IPS-20b (cell line): Measurements from ENCODE around the gene SLC20A1.
A peak's percentile ranks its signal among the peaks of the same experiment; 100 is the strongest.

ENCODE experiments used
- H3K27ac ChIP-seq: one replicate; pipeline ENCODE4 v1.5.1; 2013; ENCODE audit warnings: low read length
- H3K27me3 ChIP-seq: 2 replicates; pipeline ENCODE4 v1.6.1; 2013; ENCODE audit warnings: mild to moderate bottlenecking, low read length, inconsistent platforms; ENCODE audit not compliant: insufficient read depth
- H3K36me3 ChIP-seq: 2 replicates; pipeline ENCODE4 v1.6.1; 2013; ENCODE audit warnings: low read depth, mild to moderate bottlenecking, inconsistent platforms, low read length, moderate library complexity; ENCODE audit not compliant: insufficient read depth
- H3K4me1 ChIP-seq: 2 replicates; pipeline ENCODE4 v1.6.1; 2013; ENCODE audit warnings: mild to moderate bottlenecking, control low read depth, inconsistent platforms, low read length, moderate library complexity; ENCODE audit not compliant: insufficient read depth
- H3K4me3 ChIP-seq: 2 replicates; pipeline ENCODE4 v1.5.1; 2013; ENCODE audit warnings: mild to moderate bottlenecking, low read length, inconsistent platforms
- H3K9ac ChIP-seq: 2 replicates; pipeline ENCODE4 v1.6.1; 2013; ENCODE audit warnings: low read depth, mild to moderate bottlenecking, inconsistent platforms, low read length, moderate library complexity
- H3K9me3 ChIP-seq: 2 replicates; pipeline ENCODE4 v1.6.1; 2013; ENCODE audit warnings: mild to moderate bottlenecking, low read depth, low read length, inconsistent platforms; ENCODE audit not compliant: insufficient read depth

SLC20A1 gene

DNA sequence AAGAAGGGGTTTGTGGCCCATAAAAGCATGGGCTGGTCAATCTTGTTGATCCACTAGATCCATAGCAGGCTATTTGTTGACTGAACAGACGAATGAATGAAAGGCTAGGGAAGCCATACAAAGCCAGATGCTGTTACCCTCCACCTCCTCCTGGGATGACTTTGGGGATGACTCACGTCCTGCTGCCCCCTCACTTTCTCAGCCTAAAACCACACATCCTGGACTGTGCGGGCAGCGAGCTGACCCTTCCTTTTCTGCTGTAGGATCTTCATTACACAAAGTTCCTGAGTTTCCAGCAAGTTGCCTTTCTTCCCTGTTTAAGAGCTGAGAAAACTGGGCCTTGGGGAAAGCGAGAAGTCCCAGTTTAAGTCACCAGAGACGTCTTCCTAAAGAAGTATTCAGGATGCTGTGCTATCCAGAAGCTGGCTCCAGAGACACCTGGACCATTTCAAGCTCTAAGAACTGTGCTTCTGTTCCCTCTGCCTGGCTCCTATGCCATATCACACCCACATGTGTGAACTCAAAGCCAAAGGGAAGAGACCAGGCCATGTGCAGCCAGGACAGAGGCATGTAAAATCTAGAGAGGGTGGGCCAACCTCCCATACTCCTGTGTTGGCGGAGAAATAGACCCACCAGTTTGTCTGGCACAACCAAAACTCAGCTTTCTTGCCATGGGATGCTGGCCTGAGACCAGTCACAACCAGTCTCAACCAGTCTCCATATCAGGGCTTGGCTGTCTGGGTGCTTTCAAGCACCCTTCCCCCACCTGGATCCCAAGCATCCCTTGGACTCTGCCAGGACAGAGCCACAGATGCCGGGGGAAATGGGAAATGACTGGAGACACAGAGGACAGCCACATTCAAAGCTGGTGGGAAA is 4.7 kb upstream of the SLC20A1 start:
- no peak overlapping the region for H3K9ac ChIP-seq
- H3K9me3 ChIP-seq = no peaks in the 10 kb centered on the region
- no peak overlapping the region for H3K4me3 ChIP-seq
- H3K27ac ChIP-seq = no peak overlapping the region
- peaks cover 15% of the 10 kb centered on the region; the same call in 1 of the 2 replicates for H3K27me3 ChIP-seq
- peaks cover 11% of the 10 kb centered on the region for H3K4me1 ChIP-seq
- H3K36me3 ChIP-seq = no peaks in the 10 kb centered on the region

DNA sequence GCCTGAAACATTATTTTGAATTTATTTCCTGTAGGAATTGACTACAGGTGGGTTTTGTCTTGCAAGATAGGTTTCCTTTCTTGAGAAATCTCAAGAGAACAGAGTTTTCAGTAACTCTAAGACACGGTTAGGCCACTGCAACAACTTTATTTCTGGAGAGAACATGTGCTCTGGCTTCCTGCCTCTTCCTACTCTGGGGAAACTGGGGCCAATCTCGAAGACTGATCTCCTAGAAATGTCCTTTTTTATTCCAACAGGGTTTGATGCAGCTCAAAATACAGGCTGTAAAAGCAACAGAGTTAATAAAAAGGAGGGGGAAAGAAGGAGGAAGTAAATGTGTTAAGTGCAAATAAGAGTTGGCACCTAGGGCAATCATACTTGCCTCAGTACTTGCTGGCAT is 4.0 kb upstream of the SLC20A1 start:
- peaks cover 15% of the 10 kb centered on the region; the same call in 1 of the 2 replicates for H3K27me3 ChIP-seq
- H3K36me3 ChIP-seq = no peaks in the 10 kb centered on the region; the same call in 1 of the 2 replicates
- H3K9me3 ChIP-seq = no peaks in the 10 kb centered on the region
- H3K27ac ChIP-seq = no peak overlapping the region
- H3K9ac ChIP-seq = no peak overlapping the region
- no peak overlapping the region for H3K4me3 ChIP-seq
- H3K4me1 ChIP-seq = peaks cover 11% of the 10 kb centered on the region

DNA sequence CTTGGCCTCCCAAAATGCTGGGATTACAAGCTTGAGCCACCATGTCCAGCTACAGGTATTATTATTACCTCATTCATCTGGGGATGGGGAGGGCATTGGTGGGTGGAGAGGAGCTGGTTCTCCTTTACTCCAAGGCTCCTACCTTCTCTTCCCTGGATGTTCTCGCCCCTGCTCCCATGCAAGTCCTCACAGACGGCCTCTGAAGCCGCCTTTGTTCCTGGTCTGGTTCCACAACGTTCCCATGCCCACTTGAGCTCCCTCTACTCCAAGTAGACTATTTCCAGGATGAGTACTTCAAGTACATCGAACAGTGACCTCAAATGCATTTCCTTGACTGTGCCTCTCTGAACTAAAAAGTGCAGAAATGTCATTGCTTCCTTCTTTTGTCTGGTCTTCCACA is 3.2 kb upstream of the SLC20A1 start:
- peaks cover 9% of the 10 kb centered on the region for H3K36me3 ChIP-seq
- no peak overlapping the region for H3K27ac ChIP-seq
- H3K4me3 ChIP-seq = no peak overlapping the region
- no peak overlapping the region for H3K9ac ChIP-seq
- H3K27me3 ChIP-seq = peaks cover 15% of the 10 kb centered on the region; the same call in 1 of the 2 replicates
- H3K4me1 ChIP-seq = peaks cover 11% of the 10 kb centered on the region
- no peaks in the 10 kb centered on the region for H3K9me3 ChIP-seq

DNA sequence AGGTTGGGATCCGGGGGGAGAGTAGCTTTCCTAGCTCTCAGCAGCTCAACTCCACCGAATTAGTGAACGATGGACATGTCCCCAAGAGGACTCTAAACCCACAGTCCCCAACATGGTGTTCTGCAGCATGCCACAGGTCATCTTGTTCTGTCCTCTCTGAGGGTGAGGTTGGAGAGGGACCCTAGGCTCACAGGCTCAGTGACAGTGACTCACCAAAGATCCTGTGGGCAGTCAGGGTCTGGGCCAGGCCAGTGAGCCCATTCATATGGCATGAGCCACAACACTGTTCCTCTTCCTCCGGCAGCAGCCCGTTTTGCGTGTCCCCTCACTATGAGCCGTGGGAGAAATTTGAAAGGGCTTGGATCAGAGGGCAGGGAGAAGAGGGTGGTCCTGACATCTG is 2.8 kb upstream of the SLC20A1 start:
- no peak overlapping the region for H3K27ac ChIP-seq
- H3K4me3 ChIP-seq = no peak overlapping the region
- H3K4me1 ChIP-seq = peaks cover 13% of the 10 kb centered on the region
- no peak overlapping the region for H3K9ac ChIP-seq
- H3K36me3 ChIP-seq = peaks cover 13% of the 10 kb centered on the region
- peaks cover 15% of the 10 kb centered on the region; the same call in 1 of the 2 replicates for H3K27me3 ChIP-seq
- H3K9me3 ChIP-seq = no peaks in the 10 kb centered on the region

DNA sequence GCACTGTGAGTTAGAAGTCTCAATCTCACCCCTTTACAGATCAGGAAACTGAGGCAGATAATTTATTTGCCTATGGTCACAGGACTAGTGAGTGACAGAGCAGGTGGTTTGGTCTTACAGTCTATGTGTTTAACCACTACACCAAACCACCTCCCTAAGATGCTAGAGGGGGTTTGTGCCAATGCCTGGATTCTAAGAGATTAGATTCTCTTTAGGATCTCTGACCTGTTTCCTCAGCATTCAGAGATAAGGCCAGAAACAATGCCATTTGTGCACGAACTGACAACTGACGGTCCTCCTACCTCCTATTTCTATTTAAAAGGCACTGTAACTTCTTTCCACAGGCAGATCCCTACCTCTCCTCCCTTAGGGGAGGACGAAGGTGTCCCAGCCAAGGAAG is 2.3 kb upstream of the SLC20A1 start:
- Histone ChIP-seq H3K36me3 (peaks cover 18% of the 10 kb centered on the region), H3K4me1 (peaks cover 16% of the 10 kb centered on the region), H3K27ac (no peak overlapping the region), H3K9ac (no peak overlapping the region), H3K9me3 (no peaks in the 10 kb centered on the region), H3K27me3 (peaks cover 15% of the 10 kb centered on the region; the same call in 1 of the 2 replicates), H3K4me3 (no peak overlapping the region)

DNA sequence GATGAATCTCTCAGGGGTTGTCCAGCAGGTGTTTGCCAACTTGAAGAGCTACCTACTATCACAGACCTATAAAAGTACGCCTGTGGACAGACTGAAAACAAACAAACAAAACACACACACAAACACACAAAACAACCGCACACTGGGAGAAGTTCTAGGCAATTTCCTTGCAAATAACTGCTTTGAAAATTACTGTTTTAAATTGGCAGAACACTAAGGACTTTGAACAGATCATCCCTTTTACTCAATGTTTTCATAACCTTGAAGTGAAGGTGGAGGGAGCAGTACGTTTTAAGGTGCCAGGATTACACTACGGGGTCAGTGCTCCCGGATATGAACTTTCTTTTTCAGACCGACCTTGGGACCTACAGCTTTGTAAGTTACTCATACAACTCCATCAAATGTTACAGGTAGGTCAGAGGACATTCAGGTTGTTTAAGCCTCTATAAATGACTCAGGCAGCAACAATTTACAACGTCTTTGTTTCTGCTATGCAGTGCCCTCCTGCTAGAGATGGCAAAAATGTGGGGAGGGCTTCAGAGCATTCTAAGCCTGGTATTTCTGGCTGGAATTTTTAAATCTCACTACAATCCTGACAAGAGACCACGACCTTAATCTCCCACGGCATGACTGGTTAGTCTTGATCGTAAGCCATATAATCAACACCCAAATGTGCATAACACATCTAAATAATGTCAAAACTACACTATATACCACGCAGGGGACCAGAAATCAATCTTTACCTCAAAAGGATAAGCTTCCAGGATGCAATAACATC is 1.4 kb upstream of the SLC20A1 start:
- Histone ChIP-seq H3K4me1 (peaks cover 16% of the 10 kb centered on the region), H3K9ac (peak overlapping the region; percentile 69), H3K27ac (no peak overlapping the region), H3K9me3 (no peaks in the 10 kb centered on the region), H3K27me3 (peaks cover 15% of the 10 kb centered on the region; the same call in 1 of the 2 replicates), H3K36me3 (peaks cover 26% of the 10 kb centered on the region), H3K4me3 (peak overlapping the region; percentile 83)

DNA sequence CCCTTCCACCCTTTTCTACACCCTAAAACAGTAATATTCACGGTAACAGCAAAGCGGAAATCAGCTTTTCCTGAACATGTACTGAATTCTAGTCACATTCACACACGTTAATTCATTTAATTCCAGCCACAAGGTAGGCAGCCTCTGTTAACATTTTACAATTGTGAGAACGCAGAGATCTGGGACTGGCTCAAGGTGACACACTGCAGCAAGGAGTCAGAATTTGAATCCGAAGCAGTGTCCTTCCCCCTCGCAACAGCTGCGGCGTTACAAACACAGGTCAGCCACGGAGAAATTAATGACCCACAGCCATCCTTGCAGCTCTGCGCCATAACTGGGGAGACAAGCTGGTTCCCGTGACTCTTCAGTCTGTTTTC is 818 bp upstream of the SLC20A1 start:
- H3K27me3 ChIP-seq = peaks cover 15% of the 10 kb centered on the region; the same call in 1 of the 2 replicates
- H3K27ac ChIP-seq = no peak overlapping the region
- H3K9me3 ChIP-seq = no peaks in the 10 kb centered on the region
- peaks cover 32% of the 10 kb centered on the region for H3K36me3 ChIP-seq
- peak overlapping the region; percentile 69 for H3K9ac ChIP-seq
- peak overlapping the region; percentile 83 for H3K4me3 ChIP-seq
- peaks cover 16% of the 10 kb centered on the region for H3K4me1 ChIP-seq

DNA sequence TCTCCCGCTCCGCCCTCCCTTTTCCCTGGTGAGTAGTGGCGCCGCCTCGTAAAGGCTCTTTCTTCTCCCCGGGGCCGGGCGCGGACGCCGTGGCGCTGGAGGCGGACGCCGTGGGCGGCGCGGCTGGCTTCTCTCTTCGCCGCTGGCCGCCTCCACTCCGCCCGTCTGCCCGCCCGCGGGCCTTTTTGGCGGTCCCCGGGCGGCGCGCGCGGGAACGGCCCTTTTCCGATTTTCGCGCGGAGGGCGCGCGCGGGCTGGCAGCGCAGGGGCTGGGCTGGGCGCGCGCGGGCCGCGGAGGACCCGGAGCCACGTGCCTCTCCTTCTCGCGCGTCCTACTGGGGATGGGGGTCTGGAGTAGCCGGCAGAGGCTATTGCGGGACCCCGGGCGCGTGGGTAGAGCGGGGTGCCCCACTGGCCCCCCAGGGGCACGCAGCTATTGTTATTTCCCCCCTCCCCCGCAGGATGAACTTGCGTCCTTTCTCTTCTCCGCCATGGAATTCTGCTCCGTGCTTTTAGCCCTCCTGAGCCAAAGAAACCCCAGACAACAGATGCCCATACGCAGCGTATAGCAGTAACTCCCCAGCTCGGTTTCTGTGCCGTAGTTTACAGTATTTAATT is 472 bp downstream of the SLC20A1 start:
- peaks cover 16% of the 10 kb centered on the region for H3K4me1 ChIP-seq
- H3K36me3 ChIP-seq = peaks cover 45% of the 10 kb centered on the region
- peaks cover 15% of the 10 kb centered on the region; the same call in 1 of the 2 replicates for H3K27me3 ChIP-seq
- peak overlapping the region; percentile 74 for H3K27ac ChIP-seq
- peak overlapping the region; percentile 91 for H3K9ac ChIP-seq
- no peaks in the 10 kb centered on the region for H3K9me3 ChIP-seq
- peak overlapping the region; percentile 98 for H3K4me3 ChIP-seq

DNA sequence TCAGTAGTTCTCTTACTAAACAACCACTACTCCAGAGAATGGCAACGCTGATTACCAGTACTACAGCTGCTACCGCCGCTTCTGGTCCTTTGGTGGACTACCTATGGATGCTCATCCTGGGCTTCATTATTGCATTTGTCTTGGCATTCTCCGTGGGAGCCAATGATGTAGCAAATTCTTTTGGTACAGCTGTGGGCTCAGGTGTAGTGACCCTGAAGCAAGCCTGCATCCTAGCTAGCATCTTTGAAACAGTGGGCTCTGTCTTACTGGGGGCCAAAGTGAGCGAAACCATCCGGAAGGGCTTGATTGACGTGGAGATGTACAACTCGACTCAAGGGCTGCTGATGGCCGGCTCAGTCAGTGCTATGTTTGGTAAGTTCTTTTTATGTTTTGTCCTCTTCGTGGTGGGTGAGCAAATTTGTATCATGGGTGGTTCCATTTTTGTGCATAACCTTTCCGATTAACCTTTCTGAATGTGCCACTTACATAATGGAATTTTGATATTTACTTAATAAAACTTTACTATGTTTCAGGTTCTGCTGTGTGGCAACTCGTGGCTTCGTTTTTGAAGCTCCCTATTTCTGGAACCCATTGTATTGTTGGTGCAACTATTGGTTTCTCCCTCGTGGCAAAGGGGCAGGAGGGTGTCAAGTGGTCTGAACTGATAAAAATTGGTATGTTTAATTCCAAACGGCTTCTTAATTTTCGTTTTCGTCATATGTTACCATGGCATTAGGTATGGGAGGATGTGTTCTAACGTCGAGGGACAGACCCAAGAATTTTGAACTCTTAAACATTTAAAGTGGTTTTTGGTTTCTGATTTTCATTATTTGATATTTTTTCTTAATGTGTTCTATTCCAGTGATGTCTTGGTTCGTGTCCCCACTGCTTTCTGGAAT is 1.3 kb downstream of the SLC20A1 start:
- Histone ChIP-seq H3K27me3 (peaks cover 15% of the 10 kb centered on the region; the same call in 1 of the 2 replicates), H3K4me3 (peak overlapping the region; percentile 98), H3K36me3 (peaks cover 53% of the 10 kb centered on the region), H3K4me1 (peaks cover 16% of the 10 kb centered on the region), H3K9ac (peak overlapping the region; percentile 91), H3K27ac (no peak overlapping the region), H3K9me3 (no peaks in the 10 kb centered on the region)

DNA sequence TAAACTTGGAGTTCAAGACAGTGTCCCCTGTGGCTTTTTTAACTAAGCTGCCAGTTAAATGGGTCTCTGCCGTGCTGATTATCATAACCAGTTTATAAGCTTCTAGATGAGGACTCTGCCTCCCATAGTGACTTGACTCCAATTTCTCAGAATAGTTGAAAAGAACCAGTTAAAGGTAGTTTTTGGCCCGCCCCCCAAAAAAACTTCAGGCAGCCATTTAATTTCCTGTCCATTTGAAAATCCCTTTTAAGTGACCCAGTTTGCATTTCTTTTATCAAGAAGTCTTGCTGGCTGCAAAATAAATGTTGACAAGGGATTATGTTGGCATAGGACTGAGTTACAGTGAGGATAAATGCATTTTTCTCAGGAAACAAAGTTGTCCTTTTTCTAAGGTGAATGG is 2.3 kb downstream of the SLC20A1 start:
- Histone ChIP-seq H3K9ac (no peak overlapping the region), H3K9me3 (no peaks in the 10 kb centered on the region), H3K27ac (no peak overlapping the region), H3K4me1 (peaks cover 16% of the 10 kb centered on the region), H3K4me3 (peak overlapping the region; percentile 98; the same call in 1 of the 2 replicates), H3K36me3 (peaks cover 64% of the 10 kb centered on the region), H3K27me3 (peaks cover 15% of the 10 kb centered on the region; the same call in 1 of the 2 replicates)

DNA sequence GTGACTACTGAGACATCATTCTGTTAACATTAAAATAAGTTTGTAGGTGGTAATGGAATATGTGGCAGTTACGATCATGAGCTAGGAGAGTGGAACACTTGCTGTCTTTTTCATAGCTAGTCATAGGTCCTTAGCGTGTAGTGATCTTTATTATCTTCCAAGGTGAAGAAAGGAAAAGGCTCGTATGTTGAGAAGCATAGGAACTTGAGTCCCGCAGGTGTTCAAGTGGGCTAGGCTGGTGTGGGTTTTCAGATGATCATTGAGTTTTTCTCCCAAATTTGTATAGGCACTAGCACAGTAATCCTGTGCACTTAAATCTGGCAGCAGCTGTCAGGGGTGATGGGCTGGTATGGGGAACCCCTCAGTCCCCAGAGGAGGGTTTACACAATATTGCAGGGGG is 10.9 kb downstream of the SLC20A1 start:
- Histone ChIP-seq H3K4me3 (no peak overlapping the region), H3K27ac (no peak overlapping the region), H3K27me3 (no peaks in the 10 kb centered on the region), H3K4me1 (no peaks in the 10 kb centered on the region), H3K36me3 (peaks cover 98% of the 10 kb centered on the region), H3K9me3 (no peaks in the 10 kb centered on the region), H3K9ac (no peak overlapping the region)
